OCI-LY1 (cell line): ENCODE results near the gene SRD5A3.

Experiments
- CTCF ChIP-seq: fragments of 200-600 bp; sonication (generic), shearing (Covaris generic); IDR thresholded peaks from 2 replicates; pipeline ENCODE4 v1.5.1; 2017; ENCODE audit warnings: mild to moderate bottlenecking, antibody characterized with exemption, low read length, moderate library complexity, mixed read lengths
- EZH2 ChIP-seq: fragments of 200-600 bp; sonication (generic), shearing (Covaris generic); IDR thresholded peaks from 2 replicates; pipeline ENCODE4 v1.8.0; 2017; ENCODE audit warnings: borderline replicate concordance, mixed run types, mild to moderate bottlenecking, antibody characterized with exemption, low read length, moderate library complexity, mixed read lengths

GRCh38 chr4:55393461-55394320, 47.6 kb downstream of the SRD5A3 start:
- no peak for TF ChIP-seq CTCF
- TF ChIP-seq EZH2 = no peak
